Left colon (tissue), 2 donors: ENCODE results near the gene TOP2A. TPM values are rescaled to one million over a fixed set of nuclear protein-coding genes. Genes with fewer than 3 reads are reported as not detected.
"Not testable (repeated sequence)": the region's sequence is repeated elsewhere in the genome, so short reads cannot be mapped to it uniquely, and the experiment has no call there.

ENCODE experiments used
- ATAC-seq: fragments of 200-7000 bp; cut with Tn5 transposase; one replicate; pipeline ENCODE4 v1.9.1; 2020; ENCODE audit warnings: mild to moderate bottlenecking, moderate library complexity
- DNase-seq, 2 donors: peaks; one replicate each; pipeline ENCODE4 v3.0.0-alpha.2; 2020
- intact Hi-C, 2 donors: fragments of 100-400 bp; cut with DNase I in 1 of 2; cut with micrococcal nuclease in 1 of 2; formaldehyde crosslinking; loops; one replicate each; pipeline versions ENCODE4 v1.11.2 to v1.14.0; 2022; cut with DNase I, micrococcal nuclease
- total RNA-seq, 2 donors: library from RNA; stranded (reverse); fragmentation: NEBNext Ultra II Directional; extraction: Animal tissue kit (Norgen Biotek cat#: 25700); gene quantifications; one replicate each; pipeline ENCODE4 v1.2.1, GENCODE V29; 2021
- donor health status: DM: no; HTN: no; CAD: no.
- donor health status: DM: yes; HTN: yes; CAD: no.

The TOP2A gene
- total RNA-seq, 2 donors from 2014 or later: 10.9 to 30.3 TPM

DNA sequence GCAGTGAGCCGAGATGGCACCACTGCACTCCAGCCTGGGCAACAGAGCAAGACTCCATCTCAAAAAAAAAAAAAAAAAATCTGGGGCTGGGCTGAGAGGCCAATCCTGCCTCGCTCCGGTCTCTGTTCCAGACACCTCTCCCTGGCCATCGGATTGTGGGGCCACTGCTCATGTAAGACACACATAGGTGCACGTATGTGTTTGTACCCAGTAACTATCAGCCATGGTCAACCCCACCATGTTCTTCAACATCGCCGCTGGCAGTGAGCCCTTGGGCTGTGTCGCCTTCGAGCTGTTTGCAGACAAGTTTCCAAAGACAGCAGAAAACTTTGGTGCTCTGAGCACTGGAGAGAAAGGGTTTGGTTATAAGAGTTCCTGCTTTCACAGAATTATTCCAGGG is 50.0 kb downstream of the TOP2A start:
- DNase-seq, ATAC-seq, intact Hi-C loops: not testable (repeated sequence)

DNA sequence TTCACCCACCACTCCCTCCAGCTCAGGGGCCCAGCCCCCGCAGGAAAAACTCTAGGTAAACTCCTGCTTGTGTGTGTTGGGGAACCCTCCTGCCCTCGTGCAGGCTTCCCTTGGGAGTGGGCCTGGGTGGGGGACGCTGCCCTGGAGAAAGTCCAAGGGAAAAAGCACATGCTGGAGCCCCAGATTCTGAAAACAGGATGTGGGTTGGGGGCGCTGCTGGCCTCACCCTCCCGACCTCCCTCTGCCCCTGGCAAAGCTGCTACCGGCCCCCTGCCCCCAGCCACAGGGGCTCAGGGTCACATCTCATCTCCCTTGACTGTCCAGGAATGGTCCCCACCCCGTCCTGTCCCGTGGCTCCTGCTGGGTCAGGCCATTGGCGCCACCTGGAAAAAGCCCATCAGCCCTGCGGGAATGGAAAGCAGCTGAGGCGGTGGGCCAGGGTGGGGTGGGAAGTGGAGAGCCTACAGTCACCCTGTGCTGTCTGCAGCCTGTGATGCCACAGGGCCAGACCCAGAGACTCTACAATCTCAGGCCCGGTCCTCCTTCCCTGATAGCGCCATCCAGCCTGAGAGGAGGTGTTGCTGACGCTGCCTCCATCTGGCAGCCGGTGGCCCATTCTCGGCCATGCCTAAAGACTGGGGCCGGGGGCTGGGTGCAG is 50.7 kb downstream of the TOP2A start:
- intact Hi-C loops: no loop called here
- DNase-seq (no peak), ATAC-seq (no peak)

DNA sequence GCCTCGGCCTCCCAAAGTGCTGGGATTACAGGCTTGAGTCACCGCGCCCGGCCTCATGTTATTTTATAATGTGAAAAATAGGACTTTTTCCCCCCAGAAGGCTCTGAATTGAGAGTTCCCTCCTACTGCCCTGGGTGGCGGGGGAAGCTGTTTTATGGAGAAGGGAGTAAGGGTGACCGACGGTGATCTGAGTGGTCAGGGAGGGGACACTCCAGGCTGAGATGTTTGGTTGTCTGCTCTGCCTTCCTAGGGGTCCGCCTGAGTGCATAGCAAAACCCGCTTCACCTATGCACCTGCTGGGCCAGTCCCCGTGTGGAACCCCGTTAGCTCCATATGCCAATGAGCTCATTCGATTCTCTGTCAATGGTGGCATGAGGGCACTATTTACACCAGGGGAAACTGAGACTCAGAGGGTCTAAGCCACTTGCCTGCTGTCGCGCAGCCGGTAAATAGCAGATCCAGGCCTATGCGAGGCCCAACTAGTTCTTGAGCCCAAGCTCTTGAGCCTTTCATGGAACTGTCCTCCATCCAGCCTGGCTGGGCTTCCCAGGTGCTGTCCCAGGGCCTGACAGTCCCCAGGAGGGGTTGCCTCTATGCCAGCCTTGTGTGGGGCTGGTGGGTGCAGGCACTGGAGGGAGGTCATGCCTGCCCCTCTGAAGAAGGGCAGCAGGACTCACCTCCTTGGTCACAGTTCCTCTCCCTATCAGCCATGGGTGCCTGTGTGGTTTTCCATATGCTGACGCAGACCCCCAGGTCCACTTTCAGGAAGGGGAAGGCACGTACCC is 51.4 kb downstream of the TOP2A start:
- intact Hi-C loops: no loop called here
- ATAC-seq: no peak
- no peak for DNase-seq

DNA sequence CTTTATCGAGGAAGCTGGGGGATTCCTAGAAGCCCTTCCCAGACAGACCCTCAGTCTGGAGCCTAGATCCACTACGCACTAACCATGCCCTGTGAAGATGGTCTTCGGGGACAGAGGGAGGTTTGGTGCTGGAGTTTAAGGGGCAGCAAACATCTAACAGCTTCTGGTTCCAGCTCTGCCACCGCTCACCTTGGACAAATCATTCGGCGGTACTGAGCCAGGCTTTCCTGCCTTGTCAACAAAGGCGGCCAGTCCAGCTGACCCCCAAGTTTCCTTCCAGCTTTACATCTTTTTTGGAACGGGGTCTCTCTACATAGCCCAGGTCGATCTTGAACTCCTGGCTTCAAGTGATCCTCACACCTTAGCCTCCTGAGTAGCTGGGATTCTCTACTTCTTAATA is 52.8 kb downstream of the TOP2A start:
- ATAC-seq: no peak
- DNase-seq: no peak
- intact Hi-C loops: no loop called here

DNA sequence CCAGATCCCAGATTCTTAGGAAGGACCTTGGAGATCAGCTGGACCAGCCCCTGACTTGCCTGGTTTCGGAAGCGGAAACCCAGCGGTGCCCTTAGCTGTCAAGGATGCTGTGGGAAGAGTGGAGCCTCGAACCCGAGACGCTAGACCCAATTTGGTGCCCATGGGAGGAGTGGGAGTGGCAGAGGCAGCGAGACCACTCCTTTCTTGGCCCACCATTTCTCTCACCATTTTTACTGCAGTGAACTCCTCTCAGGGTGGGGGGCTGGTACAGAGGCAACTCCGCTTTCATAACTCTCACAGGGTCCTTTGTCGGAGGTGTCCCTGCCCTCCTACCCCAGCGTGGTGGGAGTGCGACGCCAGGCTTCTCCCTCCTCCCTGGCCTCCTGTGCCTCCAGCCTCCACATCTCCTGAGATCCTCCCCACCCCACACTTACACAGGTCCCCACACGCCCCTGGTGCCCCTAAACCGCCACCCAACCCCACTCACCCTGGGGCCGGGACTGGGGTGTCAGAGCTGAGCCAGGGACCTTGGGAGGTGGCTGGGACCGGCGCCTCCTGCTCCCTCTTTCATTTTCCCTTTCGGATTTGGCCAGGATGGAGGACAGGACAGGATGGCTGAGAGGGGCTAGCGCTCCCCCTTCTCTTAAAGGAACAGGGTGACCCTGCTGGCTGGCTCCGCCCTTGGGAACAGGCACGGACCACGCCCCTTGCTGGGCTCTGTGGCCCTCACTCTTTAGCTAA is 53.4 kb downstream of the TOP2A start, which contains the start of gene GJD3:
TSS of gene GJD3 (minus strand) at position 617 of the 741 bp plus-strand sequence. CDS start 922 bp downstream, outside the sequence.
- intact Hi-C loops: no loop called here
- ATAC-seq: no peak
- DNase-seq: no peak

DNA sequence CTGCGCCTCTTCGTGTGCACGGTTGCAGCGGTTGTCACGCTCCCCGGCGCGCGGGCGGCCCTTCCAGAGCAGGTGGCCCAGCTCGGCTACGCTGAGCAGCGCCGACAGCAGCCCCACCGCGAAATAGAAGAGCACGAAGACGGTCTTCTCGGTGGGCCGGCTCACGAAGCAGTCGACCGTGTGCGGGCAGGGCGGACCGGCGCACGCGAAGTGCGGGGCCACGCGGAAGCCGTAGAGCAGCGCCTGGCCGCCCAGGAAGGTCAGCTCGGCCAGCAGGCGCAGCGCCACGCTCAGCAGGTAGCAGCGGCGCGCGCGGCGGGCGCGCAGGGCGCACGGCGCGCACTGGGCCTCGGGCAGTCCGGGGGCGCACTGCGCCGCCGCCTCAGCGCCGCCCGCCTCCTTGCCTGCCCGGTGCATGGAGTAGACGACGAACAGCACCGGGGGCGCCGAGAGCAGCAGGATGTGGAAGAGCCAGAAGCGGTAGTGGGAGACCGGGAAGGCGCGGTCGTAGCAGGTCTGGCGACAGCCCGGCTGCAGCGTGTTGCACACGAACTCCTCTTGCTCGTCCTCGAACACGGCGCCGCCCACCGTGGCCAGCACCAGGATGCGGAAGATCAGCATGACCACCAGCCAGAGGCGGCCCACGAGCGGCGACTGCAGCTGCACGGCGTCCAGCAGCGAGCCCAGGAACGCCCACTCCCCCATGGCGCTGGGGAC is 54.4 kb downstream of the TOP2A start:
- intact Hi-C loops: no loop called here
- peak in 1 of 2 donors; percentile 56 for DNase-seq
- peak; percentile 47 for ATAC-seq

DNA sequence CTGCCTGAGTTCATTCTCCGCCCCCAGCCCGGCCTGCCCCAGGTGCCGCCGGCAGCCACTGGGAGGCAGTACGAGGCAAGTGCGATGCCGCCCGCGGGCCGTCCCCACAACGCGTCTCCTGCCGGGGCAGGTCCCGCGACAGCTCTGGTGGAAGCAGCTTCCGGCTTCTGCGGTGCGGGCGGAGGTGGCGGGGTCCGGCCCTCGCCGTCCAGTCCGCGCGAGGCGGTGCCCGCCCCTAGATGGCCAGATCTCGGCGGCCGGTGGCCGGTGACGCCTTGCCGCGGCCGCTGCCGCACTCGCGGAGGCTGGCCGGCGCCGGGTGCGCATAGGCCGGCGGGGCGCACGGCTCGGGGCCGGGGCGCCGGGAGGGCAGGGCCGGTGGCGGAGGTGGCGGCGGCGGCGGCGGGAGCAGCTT is 55.0 kb downstream of the TOP2A start:
- ATAC-seq (peak; percentile 85), DNase-seq (peak; percentile 79 to 86)
- intact Hi-C loops: no loop called here

DNA sequence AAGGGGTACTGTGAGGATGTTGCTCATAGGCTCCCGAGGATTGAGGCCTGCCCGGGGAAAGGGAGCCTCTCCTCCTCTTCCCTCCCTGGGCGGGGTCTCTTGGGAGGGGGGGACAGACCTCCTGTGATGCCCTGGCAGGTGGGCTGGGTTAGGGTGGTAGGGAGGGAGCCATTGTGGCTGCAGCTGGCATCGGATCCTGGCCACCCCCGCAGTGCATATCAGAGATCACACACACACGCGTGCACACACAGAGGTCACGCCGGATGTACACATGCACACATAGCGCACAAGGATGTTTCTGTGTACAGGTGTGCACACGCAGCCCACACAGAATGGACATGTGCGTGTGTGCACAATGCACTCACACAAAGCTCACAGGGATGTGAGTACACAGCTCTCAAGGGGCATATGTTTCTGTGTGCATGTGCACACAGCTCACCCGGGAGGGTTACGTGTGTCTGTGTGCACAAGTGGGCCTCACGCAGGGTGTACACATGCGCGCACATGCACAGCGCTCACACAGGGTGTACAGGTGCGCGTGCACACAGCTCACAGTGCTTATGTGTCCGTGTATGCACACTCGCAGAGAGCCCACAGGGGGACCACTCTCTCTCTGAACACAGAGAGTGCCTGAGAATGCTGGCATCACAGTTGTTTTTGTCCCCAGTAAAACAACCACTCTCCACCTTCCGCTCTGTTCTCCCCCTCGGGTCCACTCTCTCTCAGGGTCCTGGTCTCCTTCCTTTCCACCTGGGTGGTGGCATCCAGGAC is 55.6 kb downstream of the TOP2A start:
- ATAC-seq (no peak), DNase-seq (no peak)
- intact Hi-C loops: no loop called here

DNA sequence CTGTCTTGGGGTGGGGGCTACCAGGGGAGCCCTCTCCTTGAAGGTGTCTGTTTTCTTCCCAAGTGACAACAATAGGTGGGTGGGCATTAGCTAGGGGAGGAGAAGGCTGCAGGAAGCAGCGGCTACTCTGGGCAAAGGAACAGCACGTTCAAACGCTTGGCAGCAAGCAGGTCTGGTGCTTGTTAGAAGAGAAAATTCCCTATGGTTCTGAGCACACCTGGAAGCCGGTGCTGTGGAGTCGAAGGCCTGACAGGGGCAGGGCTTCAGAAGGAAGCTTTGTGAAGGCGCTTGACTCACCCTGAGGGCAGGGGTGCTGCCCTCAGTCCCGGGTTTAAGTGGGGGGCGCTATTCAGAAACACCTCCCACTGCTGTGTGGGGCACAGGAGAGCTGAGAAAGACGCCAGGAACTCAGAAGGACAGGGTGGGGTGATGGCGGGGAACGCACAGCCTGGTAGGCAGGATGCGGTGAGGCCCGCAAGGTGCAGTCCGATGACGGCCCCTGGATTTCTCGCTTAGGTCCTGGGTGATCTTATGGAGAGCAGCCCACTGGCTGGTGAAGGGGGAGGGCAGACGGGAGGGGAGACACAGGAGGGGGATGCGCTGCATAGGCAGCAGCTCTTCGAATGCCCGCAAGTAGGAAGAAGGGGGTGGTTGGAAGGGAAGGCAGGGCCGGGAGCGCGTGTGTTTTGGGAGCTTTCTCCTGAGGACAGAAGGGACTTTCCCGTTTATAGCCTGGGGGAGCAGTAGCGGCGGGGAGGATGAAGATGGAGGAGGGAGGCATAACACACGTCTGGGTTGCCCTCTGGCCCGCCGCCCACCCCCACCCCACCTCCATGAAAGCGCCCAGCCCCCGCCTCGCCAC is 56.4 kb downstream of the TOP2A start:
- DNase-seq (no peak), ATAC-seq (no peak)
- intact Hi-C loops: no loop called here

DNA sequence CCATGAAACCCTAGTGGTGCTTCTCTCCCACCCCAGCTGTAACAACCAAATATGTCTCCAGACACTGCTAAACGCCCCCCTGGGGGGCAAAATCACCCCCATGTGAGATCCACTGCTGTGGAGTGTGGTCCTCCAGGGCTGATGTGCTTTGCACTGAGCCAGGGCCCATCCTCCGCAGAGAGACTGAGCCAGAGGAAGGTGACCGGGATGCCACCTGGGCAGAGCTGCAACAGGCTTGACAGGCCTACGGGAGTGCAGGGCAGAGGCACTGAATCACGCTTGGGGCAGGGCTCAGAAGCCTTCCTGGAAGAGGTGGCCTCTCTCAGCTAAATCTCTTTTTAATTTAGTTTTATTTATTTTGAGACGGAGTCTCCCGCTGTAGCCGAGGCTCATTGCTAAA is 57.6 kb downstream of the TOP2A start:
- intact Hi-C loops: no loop called here
- ATAC-seq (no peak), DNase-seq (no peak)

DNA sequence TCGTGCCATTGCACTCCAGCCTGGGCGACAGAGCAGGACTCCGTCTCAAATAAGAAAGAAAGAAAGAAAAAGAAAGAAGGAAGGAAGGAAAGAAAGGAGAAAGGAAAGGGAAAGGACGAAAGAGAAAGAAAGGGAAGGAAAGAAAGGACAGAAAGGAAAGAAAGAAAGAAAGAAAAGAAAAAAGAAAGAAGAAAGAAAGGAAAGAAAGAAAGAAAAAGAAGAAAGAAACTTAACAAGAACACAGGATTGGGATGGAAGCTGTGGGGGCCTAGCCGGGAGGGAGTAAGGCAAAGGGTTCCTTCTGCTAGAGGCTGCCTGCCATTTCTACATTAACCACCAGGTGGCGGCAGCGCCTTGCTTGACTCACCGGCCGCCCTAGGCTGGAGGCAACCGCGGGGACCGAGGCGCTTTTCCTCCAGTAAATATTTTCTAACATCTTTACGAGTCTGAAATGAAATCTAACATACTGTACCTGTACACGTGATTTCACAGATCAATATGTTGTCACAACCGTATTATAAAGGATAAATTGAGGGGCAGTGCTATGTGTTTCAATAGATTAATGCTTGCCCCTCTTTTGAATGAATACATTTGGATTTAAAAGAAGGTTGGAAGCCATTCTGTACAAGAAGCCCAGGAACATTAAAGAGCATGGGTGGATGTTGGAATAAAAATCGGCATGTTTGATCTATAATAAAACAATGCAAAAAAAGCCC is 59.2 kb downstream of the TOP2A start:
- intact Hi-C loops: loop anchor here in 1 of 2 donors (2.0 to 10.0 kb wide), 2 partner anchors 56 to 164 kb away; no protein-coding TSS in a partner anchor
- peak; percentile 78 to 95 for DNase-seq

DNA sequence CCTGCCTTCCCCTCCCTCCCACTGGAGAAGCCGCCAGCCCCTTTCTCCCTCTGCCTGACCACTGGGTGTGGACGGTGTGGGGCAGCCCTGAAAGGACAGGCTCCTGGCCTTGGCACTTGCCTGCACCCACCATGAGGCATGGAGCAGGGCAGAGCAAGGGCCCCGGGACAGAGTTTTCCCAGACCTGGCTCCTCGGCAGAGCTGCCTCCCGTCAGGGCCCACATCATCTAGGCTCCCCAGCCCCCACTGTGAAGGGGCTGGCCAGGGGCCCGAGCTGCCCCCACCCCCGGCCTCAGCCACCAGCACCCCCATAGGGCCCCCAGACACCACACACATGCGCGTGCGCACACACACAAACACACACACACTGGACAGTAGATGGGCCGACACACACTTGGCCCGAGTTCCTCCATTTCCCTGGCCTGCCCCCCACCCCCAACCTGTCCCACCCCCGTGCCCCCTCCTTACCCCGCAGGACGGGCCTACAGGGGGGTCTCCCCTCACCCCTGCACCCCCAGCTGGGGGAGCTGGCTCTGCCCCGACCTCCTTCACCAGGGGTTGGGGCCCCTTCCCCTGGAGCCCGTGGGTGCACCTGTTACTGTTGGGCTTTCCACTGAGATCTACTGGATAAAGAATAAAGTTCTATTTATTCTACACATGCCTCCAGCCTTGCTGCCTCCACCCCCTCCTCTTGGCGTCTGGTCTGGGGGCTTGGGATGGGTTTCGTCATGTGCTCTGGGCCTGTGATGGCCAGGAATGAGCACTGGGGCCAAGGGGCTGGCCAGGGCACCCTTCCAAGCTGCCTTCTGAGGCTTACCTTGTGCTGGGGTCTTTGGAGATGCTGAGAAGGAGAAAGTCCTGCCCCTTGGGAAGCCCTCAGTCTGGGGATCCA is 60.5 kb downstream of the TOP2A start:
- intact Hi-C loops: loop anchor here in 1 of 2 donors (10.0 kb wide), 1 partner anchor 162 kb away; no protein-coding TSS in a partner anchor
- peak; percentile 3 for ATAC-seq
- no peak for DNase-seq

More for the DNA sequence above, 59.2 kb downstream of the TOP2A start:
- peak; percentile 56 for ATAC-seq

DNA sequence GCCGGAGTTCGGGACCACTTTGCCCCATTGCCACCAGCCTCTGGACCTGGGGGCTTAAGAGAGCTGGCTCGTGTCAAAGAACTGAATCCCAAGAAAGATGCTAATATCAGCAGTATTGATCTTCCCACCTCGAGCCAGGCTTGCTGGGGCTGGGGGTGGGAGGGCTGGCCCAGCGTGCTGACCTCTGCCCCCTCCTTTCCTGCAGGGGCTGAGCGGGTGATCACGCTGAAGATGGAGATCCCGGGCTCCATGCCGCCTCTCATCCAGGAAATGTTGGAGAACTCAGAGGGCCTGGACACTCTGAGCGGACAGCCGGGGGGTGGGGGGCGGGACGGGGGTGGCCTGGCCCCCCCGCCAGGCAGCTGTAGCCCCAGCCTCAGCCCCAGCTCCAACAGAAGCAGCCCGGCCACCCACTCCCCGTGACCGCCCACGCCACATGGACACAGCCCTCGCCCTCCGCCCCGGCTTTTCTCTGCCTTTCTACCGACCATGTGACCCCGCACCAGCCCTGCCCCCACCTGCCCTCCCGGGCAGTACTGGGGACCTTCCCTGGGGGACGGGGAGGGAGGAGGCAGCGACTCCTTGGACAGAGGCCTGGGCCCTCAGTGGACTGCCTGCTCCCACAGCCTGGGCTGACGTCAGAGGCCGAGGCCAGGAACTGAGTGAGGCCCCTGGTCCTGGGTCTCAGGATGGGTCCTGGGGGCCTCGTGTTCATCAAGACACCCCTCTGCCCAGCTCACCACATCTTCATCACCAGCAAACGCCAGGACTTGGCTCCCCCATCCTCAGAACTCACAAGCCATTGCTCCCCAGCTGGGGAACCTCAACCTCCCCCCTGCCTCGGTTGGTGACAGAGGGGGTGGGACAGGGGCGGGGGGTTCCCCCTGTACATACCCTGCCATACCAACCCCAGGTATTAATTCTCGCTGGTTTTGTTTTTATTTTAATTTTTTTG is 61.6 kb downstream of the TOP2A start:
- intact Hi-C loops: loop anchor here in 1 of 2 donors (2.0 to 10.0 kb wide), 2 partner anchors 53 to 161 kb away; no protein-coding TSS in a partner anchor
- no peak for ATAC-seq
- peak in 1 of 2 donors; percentile 48 for DNase-seq

DNA sequence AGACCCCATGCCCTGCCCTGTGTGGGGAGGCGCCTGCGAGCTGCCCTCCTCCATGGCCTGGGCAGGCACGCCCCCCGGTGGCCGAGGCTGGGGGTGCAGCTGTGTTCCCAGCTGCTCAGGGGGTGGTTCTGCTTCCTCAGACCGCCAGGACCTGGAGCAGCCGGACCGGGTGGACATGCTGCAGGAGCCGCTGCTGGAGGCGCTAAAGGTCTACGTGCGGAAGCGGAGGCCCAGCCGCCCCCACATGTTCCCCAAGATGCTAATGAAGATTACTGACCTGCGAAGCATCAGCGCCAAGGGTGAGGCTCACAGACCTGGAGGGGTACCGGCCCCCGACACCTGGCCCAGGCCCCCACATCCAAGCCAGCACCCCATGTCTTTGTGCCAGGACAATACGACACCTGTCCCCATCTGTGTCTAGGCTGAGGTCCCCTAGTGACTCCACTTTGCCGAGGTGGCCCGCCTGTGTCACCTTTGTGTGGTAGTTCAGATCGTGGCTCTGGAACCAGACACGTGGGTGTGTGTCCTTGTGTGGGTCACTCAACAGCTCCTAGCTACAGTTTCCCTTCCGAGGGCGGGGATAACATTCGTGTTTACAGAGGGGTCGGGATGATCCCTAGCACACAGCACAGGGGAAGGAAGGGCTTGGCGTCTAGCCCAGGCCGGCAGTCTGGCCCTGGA is 62.4 kb downstream of the TOP2A start:
- ATAC-seq (peak; percentile 57), DNase-seq (peak; percentile 38 to 78)
- intact Hi-C loops: loop anchor here in 1 of 2 donors (2.0 to 10.0 kb wide), 2 partner anchors 52 to 160 kb away; no protein-coding TSS in a partner anchor
